H1 (cell line): Measurements from ENCODE around the gene AVL9. TPM values are rescaled to one million over a fixed set of nuclear protein-coding genes. Genes with fewer than 3 reads are reported as not detected.

Experiments
- CTCF ChIA-PET: fragments of 300-600 bp; sonication (Branson Sonifier 250); formaldehyde crosslinking; loops from one replicate; lab custom pipeline; 2021; ENCODE audit not compliant: partially characterized antibody; lab: Charles Lee
- POLR2A ChIA-PET: fragments of 300-600 bp; sonication (Branson Sonifier 250); formaldehyde crosslinking; loops from one replicate; lab custom pipeline; 2021; ENCODE audit warnings: inconsistent platforms; ENCODE audit not compliant: partially characterized antibody; lab: Charles Lee
- DNase-seq, 2 experiments: peaks; one replicate each; pipeline versions ENCODE4 v3.0.0 to v3.0.0-alpha.2; 2010 to 2022; ENCODE audit warnings: low spot score in 2 of 2, low read depth in 1 of 2, mixed read lengths in 1 of 2
- FAIRE-seq: peaks from 2 replicates; lab custom pipeline; 2011; peaks lifted over from hg19 to GRCh38; lab: Jason Lieb, UNC
- H2AFZ ChIP-seq: 2 replicates; pipeline ENCODE4 v1.8.1; 2012; ENCODE audit warnings: low read length, inconsistent platforms
- H2AK5ac ChIP-seq: 2 replicates; pipeline ENCODE4 v1.6.1; 2013; ENCODE audit warnings: low read depth, low read length
- H2BK120ac ChIP-seq: replicated peaks from 2 replicates; pipeline ENCODE3; 2013; ENCODE audit warnings: low read depth, low read length, inconsistent platforms
- H2BK12ac ChIP-seq: 2 replicates; pipeline ENCODE4 v1.6.1; 2013; ENCODE audit warnings: low read depth, low read length
- H2BK15ac ChIP-seq: 2 replicates; pipeline ENCODE4 v1.6.1; 2013; ENCODE audit warnings: low read length
- H2BK20ac ChIP-seq: 2 replicates; pipeline ENCODE4 v1.6.1; 2013; ENCODE audit warnings: low read length
- H2BK5ac ChIP-seq: 2 replicates; pipeline ENCODE4 v1.6.1; 2013; ENCODE audit warnings: low read depth, low read length
- H3K14ac ChIP-seq: 2 replicates; pipeline ENCODE4 v1.6.1; 2013; ENCODE audit warnings: inconsistent platforms; ENCODE audit not compliant: insufficient read length
- H3K18ac ChIP-seq: 2 replicates; pipeline ENCODE4 v1.6.1; 2013; ENCODE audit warnings: low read length; ENCODE audit errors: extremely low read depth
- H3K23ac ChIP-seq: 2 replicates; pipeline ENCODE4 v1.6.1; 2013; ENCODE audit warnings: inconsistent platforms; ENCODE audit not compliant: insufficient read length
- H3K23me2 ChIP-seq: 2 replicates; pipeline ENCODE4 v1.6.1; 2013; ENCODE audit warnings: low read depth, low read length
- H3K27ac ChIP-seq: 2 replicates; pipeline ENCODE4 v1.6.1; 2011; ENCODE audit warnings: low read depth, low read length, inconsistent platforms
- H3K27me3 ChIP-seq, 4 experiments: replicated peaks in 1 of 4; 1 replicate in 1 of 4; 2 replicates in 3 of 4; pipeline versions ENCODE4 v1.6.1 to v1.8.1; 2011 to 2013; ENCODE audit warnings: low read length in 3 of 4, mild to moderate bottlenecking in 3 of 4, inconsistent platforms in 2 of 4, mixed read lengths in 2 of 4, moderate library complexity in 1 of 4; ENCODE audit not compliant: control insufficient read depth in 3 of 4, insufficient read depth in 3 of 4; ENCODE audit errors: extremely low read depth in 1 of 4
- H3K36me3 ChIP-seq, 4 experiments: 2 replicates each; pipeline versions ENCODE4 v1.6.1 to v1.8.1; 2011 to 2013; ENCODE audit warnings: mild to moderate bottlenecking in 4 of 4, low read length in 3 of 4, moderate library complexity in 2 of 4, control low read depth in 1 of 4, inconsistent platforms in 1 of 4; ENCODE audit not compliant: insufficient read depth in 4 of 4, control insufficient read depth in 2 of 4
- H3K4ac ChIP-seq: replicated peaks from 2 replicates; pipeline ENCODE3; 2013; ENCODE audit warnings: low read length, low read depth, mixed read lengths, inconsistent platforms; ENCODE audit not compliant: insufficient read length
- H3K4me1 ChIP-seq, 4 experiments: replicated peaks in 1 of 4; 1 replicate in 1 of 4; 2 replicates in 3 of 4; pipeline versions ENCODE4 v1.6.1 to v1.8.1; 2011 to 2013; ENCODE audit warnings: low read length in 3 of 4, inconsistent platforms in 2 of 4, mixed read lengths in 1 of 4; ENCODE audit not compliant: insufficient read depth in 4 of 4, control insufficient read depth in 3 of 4
- H3K4me2 ChIP-seq, 2 experiments: 2 replicates each; pipeline versions ENCODE4 v1.6.1 to v1.8.1; 2011 to 2013; ENCODE audit warnings: low read depth in 2 of 2, low read length in 2 of 2, control low read depth in 1 of 2, inconsistent platforms in 1 of 2, mild to moderate bottlenecking in 1 of 2; ENCODE audit not compliant: insufficient read depth in 1 of 2
- H3K4me3 ChIP-seq, 4 experiments: fragments of 200-600, 300-600 bp in 1 of 4; sonication (generic), shearing (Covaris generic), sonication (Bioruptor Twin) in 1 of 4; 2 replicates each; pipeline versions ENCODE4 v1.5.1 to v1.8.1; 2011 to 2016; ENCODE audit warnings: low read length in 4 of 4, low read depth in 3 of 4, control low read depth in 2 of 4, inconsistent platforms in 2 of 4, mild to moderate bottlenecking in 2 of 4, mixed read lengths in 1 of 4, moderate library complexity in 1 of 4; ENCODE audit not compliant: insufficient read depth in 2 of 4; ENCODE audit errors: extremely low read depth in 1 of 4
- H3K56ac ChIP-seq: replicated peaks from 2 replicates; pipeline ENCODE3; 2013; ENCODE audit warnings: low read depth, mild to moderate bottlenecking, mixed read lengths, low read length, inconsistent platforms; ENCODE audit not compliant: insufficient read length
- H3K79me1 ChIP-seq: 2 replicates; pipeline ENCODE4 v1.6.1; 2013; ENCODE audit warnings: low read depth, low read length, control low read depth
- H3K79me2 ChIP-seq, 2 experiments: 2 replicates each; pipeline versions ENCODE4 v1.6.1 to v1.8.1; 2012 to 2013; ENCODE audit warnings: low read length in 2 of 2, mild to moderate bottlenecking in 2 of 2, inconsistent platforms in 1 of 2; ENCODE audit not compliant: insufficient read depth in 2 of 2, control insufficient read depth in 1 of 2
- H3K9ac ChIP-seq, 4 experiments: replicated peaks in 1 of 4; 1 replicate in 1 of 4; 2 replicates in 3 of 4; pipeline versions ENCODE4 v1.6.1 to v1.8.1; 2011 to 2013; ENCODE audit warnings: low read depth in 3 of 4, low read length in 3 of 4, control low read depth in 2 of 4, mild to moderate bottlenecking in 2 of 4, moderate library complexity in 2 of 4, inconsistent platforms in 1 of 4; ENCODE audit errors: extremely low read depth in 1 of 4
- H3K9me3 ChIP-seq, 2 experiments: 2 replicates each; pipeline versions ENCODE4 v1.6.1 to v1.8.1; 2012 to 2013; ENCODE audit warnings: mild to moderate bottlenecking in 2 of 2, moderate library complexity in 2 of 2, control low read depth in 1 of 2, inconsistent platforms in 1 of 2, low read depth in 1 of 2, low read length in 1 of 2, mixed read lengths in 1 of 2; ENCODE audit not compliant: insufficient read depth in 2 of 2
- H4K20me1 ChIP-seq, 2 experiments: replicated peaks in 1 of 2; 2 replicates each; pipeline versions ENCODE3 to v1.8.1; 2011 to 2013; ENCODE audit warnings: inconsistent platforms in 2 of 2, low read length in 2 of 2, mild to moderate bottlenecking in 1 of 2; ENCODE audit not compliant: insufficient read depth in 2 of 2, control insufficient read depth in 1 of 2
- H4K5ac ChIP-seq: 2 replicates; pipeline ENCODE4 v1.6.1; 2013; ENCODE audit warnings: low read length, low read depth, mixed read lengths, inconsistent platforms; ENCODE audit not compliant: insufficient read length
- H4K8ac ChIP-seq: 2 replicates; pipeline ENCODE4 v1.8.0; 2013; ENCODE audit warnings: mild to moderate bottlenecking, moderate library complexity, low read length, inconsistent platforms; ENCODE audit not compliant: insufficient read depth; ENCODE audit errors: extremely low read depth
- H4K91ac ChIP-seq: replicated peaks from 2 replicates; pipeline ENCODE3; 2013; ENCODE audit warnings: low read length, mixed read lengths, inconsistent platforms; ENCODE audit not compliant: insufficient read length
- BACH1 ChIP-seq: IDR thresholded peaks from 2 replicates; pipeline ENCODE4 v1.6.1; 2012; ENCODE audit warnings: low read length, improper control_type of control experiment
- BRCA1 ChIP-seq: IDR thresholded peaks from 2 replicates; pipeline ENCODE4 v1.6.1; 2012; ENCODE audit warnings: low read depth, low read length, improper control_type of control experiment
- CHD2 ChIP-seq: IDR thresholded peaks from 2 replicates; pipeline ENCODE4 v1.6.1; 2012; ENCODE audit warnings: low read length, improper control_type of control experiment
- CREB1 ChIP-seq: IDR thresholded peaks from 2 replicates; pipeline ENCODE4 v1.6.1; 2012; ENCODE audit warnings: inconsistent platforms
- MAFK ChIP-seq: IDR thresholded peaks from 2 replicates; pipeline ENCODE4 v1.6.1; 2012; ENCODE audit warnings: low read depth, mild to moderate bottlenecking, improper control_type of control experiment, low read length
- PHF8 ChIP-seq: fragments of 200-600 bp; sonication (generic); conservative IDR thresholded peaks from 2 replicates; pipeline ENCODE4 v1.7.1; 2012; ENCODE audit warnings: low read depth, mild to moderate bottlenecking, inconsistent platforms, low read length, moderate library complexity
- RAD21 ChIP-seq, 2 experiments: IDR thresholded peaks in 1 of 2; conservative IDR thresholded peaks in 1 of 2; 2 replicates each; pipeline ENCODE4 v1.6.1; 2011; ENCODE audit warnings: low read depth in 2 of 2, low read length in 2 of 2, improper control_type of control experiment in 1 of 2, inconsistent platforms in 1 of 2, mild to moderate bottlenecking in 1 of 2, moderate library complexity in 1 of 2
- RNF2 ChIP-seq: fragments of 200-900, 300-1000 bp; sonication (generic); IDR thresholded peaks from 2 replicates; pipeline ENCODE4 v1.7.1; 2016; ENCODE audit warnings: borderline replicate concordance, low read depth, mild to moderate bottlenecking, antibody characterized with exemption, low read length; ENCODE audit not compliant: poor library complexity, severe bottlenecking; ENCODE audit errors: missing control alignments
- SAP30 ChIP-seq: fragments of 300-600 bp; sonication (generic); IDR thresholded peaks from 2 replicates; pipeline ENCODE4 v1.7.1; 2012; ENCODE audit warnings: low read length, moderate library complexity, mild to moderate bottlenecking, inconsistent platforms; ENCODE audit not compliant: insufficient read depth, insufficient replicate concordance
- YY1 ChIP-seq: IDR thresholded peaks from 2 replicates; pipeline ENCODE4 v1.6.1; 2011; ENCODE audit warnings: low read depth, mild to moderate bottlenecking, low read length
- ZNF274 ChIP-seq: IDR thresholded peaks from 2 replicates; pipeline ENCODE4 v1.7.0; 2012; ENCODE audit warnings: low read length, borderline replicate concordance; ENCODE audit errors: extremely low read depth
- WGBS, 2 experiments: shearing (Covaris generic) in 1 of 2; methylation state at CpG; one replicate each; pipeline versions ENCODE4 v1.1.6 to v1.1.7; 2013 to 2015; ENCODE audit warnings: low lambda C conversion rate in 2 of 2, mixed read lengths in 2 of 2, inconsistent platforms in 1 of 2, low coverage in 1 of 2, missing lambda C conversion rate in 1 of 2; ENCODE audit not compliant: insufficient replicate concordance in 2 of 2, insufficient coverage in 1 of 2, insufficient read length in 1 of 2; ENCODE audit errors: extremely low coverage in 1 of 2, missing lambda C conversion rate in 1 of 2; 5-methylcytosine and 5-hydroxymethylcytosine counted together
- polyA plus RNA-seq, 7 experiments: library from polyadenylated mRNA; depleted of rRNA in 3 of 7; stranded (reverse) in 5 of 7; unstranded in 2 of 7; fragments of >200 nt in 5 of 7; fragments of 200-250 nt in 2 of 7; gene quantifications; 1 replicate in 5 of 7; 2 replicates in 1 of 7; 4 replicates in 1 of 7; pipeline versions ENCODE4 v1.2.1 to v1.2.3, GENCODE V29; 2011 to 2013; ENCODE audit warnings: missing spikeins in 2 of 7, mixed read lengths in 2 of 7
- total RNA-seq: library from RNA; stranded (reverse); fragmentation: NEBNext Ultra II Directional; extraction: Animal tissue kit (Norgen Biotek cat#: 25700); gene quantifications from 2 replicates; pipeline ENCODE4 v1.2.1, GENCODE V29; 2021
- TF ChIP-seq, protein P1 (sequence below): IDR thresholded peaks from 2 replicates; pipeline ENCODE4 v1.6.1; 2012; ENCODE audit warnings: inconsistent platforms
- TF ChIP-seq, protein P2 (sequence below): IDR thresholded peaks from 2 replicates; pipeline ENCODE4 v1.6.1; 2011; ENCODE audit warnings: low read length, improper control_type of control experiment

The AVL9 gene
- total and polyA plus RNA-seq, 2 of the 8 experiments (the other 6 are each of a cell fraction or from before 2014, with no cell fraction given): 15.5 to 42.1 TPM

DNA sequence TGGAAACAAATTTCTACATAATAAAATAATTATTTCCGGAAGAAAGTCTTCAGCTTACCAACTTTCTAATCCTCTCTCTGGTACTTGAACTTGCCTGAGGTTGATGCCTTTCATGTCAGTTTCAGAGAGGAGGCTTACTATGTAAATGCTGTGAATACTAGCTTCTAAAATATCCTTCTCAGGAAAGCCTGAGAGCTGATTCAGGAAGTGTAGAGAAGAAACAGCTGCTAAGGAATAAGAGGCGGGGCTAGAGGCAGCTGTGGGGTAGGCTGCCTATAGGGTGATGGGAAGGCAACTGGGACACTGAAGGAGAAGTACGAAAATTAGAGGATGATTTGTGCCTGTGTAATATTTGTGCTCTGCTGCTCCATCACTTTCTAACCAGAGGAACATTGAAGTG is 69.3 kb downstream of the AVL9 start:
- H3K27ac ChIP-seq: no peak overlapping the region
- no peaks in the 10 kb centered on the region for H3K27me3 ChIP-seq
- H3K79me1 ChIP-seq: no peaks in the 10 kb centered on the region
- TF ChIP-seq CREB1 (no peak), BACH1 (no peak), ZNF274 (no peak), CHD2 (no peak), RNF2 (no peak), MAFK (no peak), RAD21 (IDR thresholded peaks at IDR 0.05 in 1 of 2, conservative IDR thresholded peaks at IDR 0.05 in 1 of 2; ENCODE audit: low read depth in 2 of 2, low read length in 2 of 2) (no peak), BRCA1 (no peak), PHF8 (no peak), YY1 (no peak), SAP30 (no peak)
- TF ChIP-seq, protein P1, sequence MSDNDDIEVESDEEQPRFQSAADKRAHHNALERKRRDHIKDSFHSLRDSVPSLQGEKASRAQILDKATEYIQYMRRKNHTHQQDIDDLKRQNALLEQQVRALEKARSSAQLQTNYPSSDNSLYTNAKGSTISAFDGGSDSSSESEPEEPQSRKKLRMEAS: no peak
- TF ChIP-seq, protein P2, sequence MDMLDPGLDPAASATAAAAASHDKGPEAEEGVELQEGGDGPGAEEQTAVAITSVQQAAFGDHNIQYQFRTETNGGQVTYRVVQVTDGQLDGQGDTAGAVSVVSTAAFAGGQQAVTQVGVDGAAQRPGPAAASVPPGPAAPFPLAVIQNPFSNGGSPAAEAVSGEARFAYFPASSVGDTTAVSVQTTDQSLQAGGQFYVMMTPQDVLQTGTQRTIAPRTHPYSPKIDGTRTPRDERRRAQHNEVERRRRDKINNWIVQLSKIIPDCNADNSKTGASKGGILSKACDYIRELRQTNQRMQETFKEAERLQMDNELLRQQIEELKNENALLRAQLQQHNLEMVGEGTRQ: no peak
- no peak overlapping the region for H2AK5ac ChIP-seq
- ChIA-PET CTCF (no interaction called here), POLR2A (interaction anchor here (1.0 to 1.8 kb wide), 2 partner anchors 52 to 71 kb away, joined by 3 to 4 read pairs; no protein-coding TSS in a partner anchor)
- no peak overlapping the region for H2BK120ac ChIP-seq
- H3K4me3 ChIP-seq: no peak overlapping the region
- H2BK20ac ChIP-seq: no peak overlapping the region
- H3K23me2 ChIP-seq: no peaks in the 10 kb centered on the region
- H4K8ac ChIP-seq: no peak overlapping the region
- H3K4ac ChIP-seq: no peak overlapping the region
- no peaks in the 10 kb centered on the region for H4K20me1 ChIP-seq
- no peak overlapping the region for H4K5ac ChIP-seq
- H3K4me1 ChIP-seq: no peaks in the 10 kb centered on the region
- H2BK5ac ChIP-seq: no peak overlapping the region
- no peaks in the 10 kb centered on the region for H3K9me3 ChIP-seq
- H3K36me3 ChIP-seq: peaks cover 0 to 26% (median 10%) of the 10 kb centered on the region in 4 experiments; a peak in 5 of 8 replicates
- no peak overlapping the region for H3K9ac ChIP-seq
- 78% methylated on average over 3 of the region's 3 CpGs; no CpG with 5 or more reads in 1 of the 2 experiments for WGBS, 2 experiments
- no peak overlapping the region for H4K91ac ChIP-seq
- no peak overlapping the region for H2AFZ ChIP-seq
- 0 out of 4 replicates have a peak, but pooled peaks cover 0 to 3% of the 10 kb centered on the region in 2 experiments for H3K79me2 ChIP-seq
- FAIRE-seq (no peak), DNase-seq (no peak)
- H3K4me2 ChIP-seq: no peak overlapping the region
- H2BK15ac ChIP-seq: no peak overlapping the region
- no peak overlapping the region for H3K14ac ChIP-seq
- no peak overlapping the region for H3K18ac ChIP-seq
- no peak overlapping the region for H2BK12ac ChIP-seq
- no peak overlapping the region for H3K23ac ChIP-seq
- no peak overlapping the region for H3K56ac ChIP-seq
